Pulmonary artery endothelial cell (primary cell): ENCODE measurements around the gene STAB1. TPM values are rescaled to one million over a fixed set of nuclear protein-coding genes. Genes with fewer than 3 reads are reported as not detected.
A peak's percentile ranks its signal among the peaks of the same experiment; 100 is the strongest.

ENCODE experiments used
- DNase-seq: peaks from one replicate; pipeline ENCODE4 v3.0.0-alpha.2; 2011; ENCODE audit warnings: low read depth, low spot score
- total RNA-seq: library from RNA; depleted of rRNA; stranded (reverse); fragments of >200 nt; gene quantifications from 2 replicates; pipeline ENCODE4 v1.2.3, GENCODE V29; 2014

The STAB1 gene
- total RNA-seq, 1 donor from 2014 or later: 189 TPM

- DNase-seq: no peak
These were observed 11.4 kb upstream of the STAB1 start for GRCh38 chr3:52483577-52484381.

DNA sequence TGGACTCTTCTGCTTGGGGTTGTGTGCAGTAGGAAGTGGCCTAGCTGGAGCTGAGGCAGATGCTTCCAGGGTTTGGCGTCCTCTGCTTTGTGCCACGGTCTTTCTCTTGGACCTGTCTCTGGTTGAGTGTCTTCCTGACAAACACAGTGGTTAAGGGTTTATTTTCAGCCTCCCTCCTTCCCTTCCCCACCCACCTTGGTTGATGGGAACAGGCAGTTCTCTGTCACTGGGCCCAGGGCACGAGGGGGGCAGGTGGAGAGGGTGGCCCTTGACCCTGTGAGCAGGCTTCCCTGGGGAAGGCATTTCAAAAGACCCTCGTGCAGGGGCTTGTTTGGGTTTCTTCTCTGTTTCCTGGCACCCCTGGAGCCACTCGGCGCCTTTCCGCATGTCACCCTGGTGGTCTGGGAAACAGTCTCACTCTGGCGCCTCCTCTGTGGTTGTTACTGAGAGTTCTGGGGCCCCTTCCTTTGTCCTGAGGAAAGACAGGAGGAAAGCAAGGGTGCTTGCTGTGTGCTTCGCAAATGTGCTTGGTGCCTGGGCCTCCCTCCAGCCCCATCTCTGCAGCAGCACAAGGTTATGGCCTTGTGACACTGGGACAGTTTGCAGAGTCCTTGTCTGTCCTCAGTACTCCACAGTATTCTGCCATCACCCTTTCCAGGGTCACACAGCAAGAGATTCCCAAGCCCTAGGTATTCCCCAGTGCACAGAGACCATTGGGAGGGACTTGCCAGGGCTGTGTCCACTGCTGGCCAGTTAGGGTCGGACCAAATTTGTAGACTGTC lies 10.3 kb upstream of the STAB1 start:
- no peak for DNase-seq

GRCh38 chr3:52487050-52487787 lies 7.9 kb upstream of the STAB1 start:
- no peak for DNase-seq

- DNase-seq: no peak
These were observed 7.1 kb upstream of the STAB1 start for GRCh38 chr3:52487788-52488691.

GRCh38 chr3:52488746-52489145 lies 6.4 kb upstream of the STAB1 start:
- no peak for DNase-seq

DNA sequence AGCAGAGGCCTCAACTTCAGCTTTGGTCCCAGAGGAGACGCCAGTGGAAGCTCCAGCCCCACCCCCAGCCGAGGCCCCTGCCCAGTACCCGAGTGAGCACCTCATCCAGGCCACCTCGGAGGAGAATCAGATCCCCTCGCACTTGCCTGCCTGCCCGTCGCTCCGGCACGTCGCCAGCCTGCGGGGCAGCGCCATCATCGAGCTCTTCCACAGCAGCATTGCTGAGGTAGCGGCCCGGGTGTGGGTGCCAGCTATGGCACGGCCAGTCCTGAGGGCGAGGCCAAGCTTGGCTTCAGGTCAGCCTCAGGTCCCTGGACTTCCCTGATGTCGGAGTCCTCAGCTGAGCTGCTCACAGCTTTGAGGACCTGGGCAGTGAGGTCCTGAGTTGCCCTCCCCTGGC lies 5.7 kb upstream of the STAB1 start:
- no peak for DNase-seq

DNA sequence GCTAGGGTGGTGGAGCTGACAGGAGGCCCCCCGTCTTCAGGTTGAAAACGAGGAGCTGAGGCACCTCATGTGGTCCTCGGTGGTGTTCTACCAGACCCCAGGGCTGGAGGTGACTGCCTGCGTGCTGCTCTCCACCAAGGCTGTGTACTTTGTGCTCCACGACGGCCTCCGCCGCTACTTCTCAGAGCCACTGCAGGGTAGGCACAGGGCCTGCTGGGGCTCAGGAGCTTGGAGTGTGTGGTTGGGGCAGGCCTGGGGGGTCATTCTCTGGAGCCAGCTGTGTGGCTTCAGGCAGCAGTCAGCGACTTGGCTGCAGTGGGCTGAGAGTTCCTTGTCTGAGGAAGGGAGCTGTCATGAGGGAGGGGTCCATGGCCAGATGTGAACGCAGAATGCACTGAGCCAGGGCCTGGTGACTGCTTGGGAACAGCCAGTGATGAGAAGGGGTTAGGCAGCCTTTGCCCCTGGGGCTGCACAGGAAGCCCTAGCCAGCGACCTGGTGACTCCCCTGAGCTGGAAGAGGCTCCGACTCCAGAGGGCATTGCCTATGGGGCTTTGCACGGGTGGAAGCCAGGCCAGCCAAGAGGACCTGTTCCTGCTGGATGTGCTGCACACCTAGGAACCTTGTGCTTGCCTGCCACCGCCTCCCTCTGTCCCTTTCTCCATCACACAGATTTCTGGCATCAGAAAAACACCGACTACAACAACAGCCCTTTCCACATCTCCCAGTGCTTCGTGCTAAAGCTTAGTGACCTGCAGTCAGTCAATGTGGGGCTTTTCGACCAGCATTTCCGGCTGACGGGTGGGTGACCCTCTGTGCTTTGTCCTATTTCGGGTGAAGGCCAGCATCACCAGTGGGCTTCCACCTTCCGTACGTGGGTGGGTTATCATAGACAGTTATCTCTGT lies 4.9 kb upstream of the STAB1 start:
- no peak for DNase-seq

- peak; percentile 81 for DNase-seq
These were observed 4.1 kb upstream of the STAB1 start for GRCh38 chr3:52490939-52491526.

GRCh38 chr3:52492059-52492458 lies 3.1 kb upstream of the STAB1 start:
- no peak for DNase-seq

- no peak for DNase-seq
These were observed 1.7 kb upstream of the STAB1 start for GRCh38 chr3:52493232-52494017.

- DNase-seq: no peak
These were observed 693 bp upstream of the STAB1 start for GRCh38 chr3:52494445-52494844.

GRCh38 chr3:52495777-52496602 lies 852 bp downstream of the STAB1 start:
- DNase-seq: peak; percentile 55

GRCh38 chr3:52498137-52499054 lies 3.3 kb downstream of the STAB1 start:
- no peak for DNase-seq

DNA sequence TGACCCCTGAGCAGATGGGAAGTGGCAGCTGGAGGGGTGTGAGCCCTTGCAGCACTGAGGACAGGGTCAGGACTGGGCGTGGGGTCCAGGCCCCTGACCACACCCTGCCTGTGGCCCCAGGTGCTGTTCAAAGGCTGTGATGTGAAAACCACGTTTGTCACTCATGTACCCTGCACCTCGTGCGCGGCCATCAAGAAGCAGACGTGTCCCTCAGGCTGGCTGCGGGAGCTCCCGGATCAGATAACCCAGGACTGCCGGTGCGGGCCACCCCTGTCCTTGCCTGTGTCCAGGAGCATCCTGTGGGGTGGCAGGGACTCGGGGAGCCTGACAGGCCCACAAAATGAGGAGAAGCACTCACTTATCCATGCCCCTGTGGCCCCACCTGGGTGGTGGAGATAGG lies 5.9 kb downstream of the STAB1 start:
- DNase-seq: no peak

- DNase-seq: no peak
These were observed 6.9 kb downstream of the STAB1 start for GRCh38 chr3:52502001-52502400.

DNA sequence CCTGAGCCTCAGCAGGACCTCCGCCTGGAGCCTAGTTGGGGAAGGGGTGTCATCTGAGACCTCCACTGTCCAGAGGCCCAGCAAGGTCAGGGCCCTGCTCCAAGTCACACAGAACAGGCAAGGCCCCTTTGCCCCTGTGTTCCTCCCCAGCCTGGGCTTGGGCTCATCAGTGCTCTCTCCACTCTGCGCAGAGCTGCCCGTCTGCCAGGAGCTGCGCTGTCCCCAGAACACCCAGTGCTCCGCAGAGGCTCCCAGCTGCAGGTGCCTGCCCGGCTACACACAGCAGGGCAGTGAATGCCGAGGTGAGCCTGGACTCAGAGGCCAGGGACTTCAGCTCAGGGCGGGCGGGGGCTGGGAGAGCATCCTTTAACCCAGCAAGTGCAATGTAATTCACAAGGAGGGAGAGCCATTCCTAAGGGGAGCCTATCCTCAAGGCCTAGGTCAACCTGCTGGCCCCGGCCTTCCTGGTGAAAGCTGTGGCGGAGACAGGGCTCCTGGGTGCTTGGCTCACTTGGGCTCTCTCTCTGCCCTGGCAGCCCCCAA lies 7.7 kb downstream of the STAB1 start:
- no peak for DNase-seq
